Fibroblast of villous mesenchyme (primary cell): ENCODE data around the gene SLC30A5. TPM values are rescaled to one million over a fixed set of nuclear protein-coding genes. Genes with fewer than 3 reads are reported as not detected.
A peak's percentile ranks its signal among the peaks of the same experiment; 100 is the strongest.

Source experiments
- DNase-seq: peaks from one replicate; pipeline ENCODE4 v3.0.0-alpha.2; 2010; ENCODE audit warnings: low read depth
- H3K4me3 ChIP-seq: 2 replicates; pipeline ENCODE4 v1.5.1; 2011; ENCODE audit warnings: low read depth, mild to moderate bottlenecking, low read length
- total RNA-seq: library from RNA; depleted of rRNA; stranded (reverse); fragments of >200 nt; gene quantifications from 2 replicates; pipeline ENCODE4 v1.2.3, GENCODE V29; 2012
- TF ChIP-seq, protein P1 (sequence below): IDR thresholded peaks from 2 replicates; pipeline ENCODE4 v1.5.1; 2012; ENCODE audit warnings: low read depth, mild to moderate bottlenecking, low read length; ENCODE audit not compliant: insufficient read depth

The SLC30A5 gene
- total RNA-seq, 1 donor, result 85.9 TPM

DNA sequence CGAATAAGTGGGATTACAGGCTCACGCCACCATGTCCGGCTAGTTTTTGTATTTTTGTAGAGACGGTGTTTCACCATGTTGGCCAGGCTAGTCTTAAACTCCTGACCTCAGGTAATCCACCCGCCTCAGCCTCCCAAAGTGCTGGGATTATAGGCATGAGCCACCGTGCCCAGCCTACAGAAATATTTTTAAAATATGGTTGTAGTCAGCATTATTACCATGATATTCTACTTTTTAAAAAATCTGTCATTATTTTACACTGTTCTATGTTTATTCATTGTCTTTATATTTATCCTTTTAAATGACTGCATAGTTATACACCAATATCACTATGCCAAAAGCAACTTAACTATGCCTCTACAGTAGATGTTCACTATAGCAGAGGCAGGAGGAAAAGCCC, 41.6 kb upstream of the SLC30A5 start:
- DNase-seq, result no peak
- TF ChIP-seq, protein P1, sequence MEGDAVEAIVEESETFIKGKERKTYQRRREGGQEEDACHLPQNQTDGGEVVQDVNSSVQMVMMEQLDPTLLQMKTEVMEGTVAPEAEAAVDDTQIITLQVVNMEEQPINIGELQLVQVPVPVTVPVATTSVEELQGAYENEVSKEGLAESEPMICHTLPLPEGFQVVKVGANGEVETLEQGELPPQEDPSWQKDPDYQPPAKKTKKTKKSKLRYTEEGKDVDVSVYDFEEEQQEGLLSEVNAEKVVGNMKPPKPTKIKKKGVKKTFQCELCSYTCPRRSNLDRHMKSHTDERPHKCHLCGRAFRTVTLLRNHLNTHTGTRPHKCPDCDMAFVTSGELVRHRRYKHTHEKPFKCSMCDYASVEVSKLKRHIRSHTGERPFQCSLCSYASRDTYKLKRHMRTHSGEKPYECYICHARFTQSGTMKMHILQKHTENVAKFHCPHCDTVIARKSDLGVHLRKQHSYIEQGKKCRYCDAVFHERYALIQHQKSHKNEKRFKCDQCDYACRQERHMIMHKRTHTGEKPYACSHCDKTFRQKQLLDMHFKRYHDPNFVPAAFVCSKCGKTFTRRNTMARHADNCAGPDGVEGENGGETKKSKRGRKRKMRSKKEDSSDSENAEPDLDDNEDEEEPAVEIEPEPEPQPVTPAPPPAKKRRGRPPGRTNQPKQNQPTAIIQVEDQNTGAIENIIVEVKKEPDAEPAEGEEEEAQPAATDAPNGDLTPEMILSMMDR, result no peak
- no peak overlapping the region for H3K4me3 ChIP-seq

DNA sequence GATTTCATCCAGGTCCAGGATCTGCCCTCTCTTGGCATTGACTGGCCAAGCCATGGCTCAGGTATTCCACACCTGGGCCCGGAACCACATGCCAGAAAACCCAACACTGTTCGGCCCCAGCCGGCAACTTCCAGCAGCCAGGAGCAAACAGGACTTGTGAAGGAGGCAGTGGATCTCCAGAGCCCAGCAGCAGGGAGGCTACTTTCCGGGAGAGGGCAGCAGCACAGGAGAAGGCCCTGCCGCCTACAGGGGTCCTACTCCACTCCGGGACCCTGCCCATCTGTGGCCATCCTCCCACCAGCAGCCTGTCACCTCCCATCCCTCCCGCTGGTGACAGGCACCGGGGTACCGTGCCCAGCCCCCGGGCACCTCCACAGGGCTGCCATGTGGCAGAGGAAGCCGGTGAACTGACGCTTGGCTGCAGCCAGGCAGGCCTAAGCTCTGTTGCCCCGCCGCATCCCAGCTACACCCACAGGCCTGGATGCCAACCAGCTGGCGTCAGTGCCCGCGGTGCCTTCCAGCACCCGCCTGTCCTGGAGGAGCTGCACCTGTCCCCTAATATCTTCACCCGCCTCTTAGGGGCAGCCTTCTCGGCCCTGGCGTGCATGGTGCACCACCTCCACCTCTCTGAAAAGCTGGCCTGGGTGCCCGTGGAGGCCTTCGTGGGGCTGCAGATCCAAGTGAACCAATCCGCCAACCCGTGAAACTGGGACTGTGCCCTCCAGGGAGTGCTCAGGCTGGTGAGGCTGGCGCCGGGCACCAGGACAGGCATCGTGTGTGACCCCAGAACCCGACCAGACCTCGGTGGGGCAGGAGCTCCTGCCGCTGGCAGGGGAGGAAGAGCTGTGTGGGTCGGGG, 18.9 kb upstream of the SLC30A5 start:
- TF ChIP-seq, protein P1, result no peak
- no peak for DNase-seq
- H3K4me3 ChIP-seq, result no peak overlapping the region

DNA sequence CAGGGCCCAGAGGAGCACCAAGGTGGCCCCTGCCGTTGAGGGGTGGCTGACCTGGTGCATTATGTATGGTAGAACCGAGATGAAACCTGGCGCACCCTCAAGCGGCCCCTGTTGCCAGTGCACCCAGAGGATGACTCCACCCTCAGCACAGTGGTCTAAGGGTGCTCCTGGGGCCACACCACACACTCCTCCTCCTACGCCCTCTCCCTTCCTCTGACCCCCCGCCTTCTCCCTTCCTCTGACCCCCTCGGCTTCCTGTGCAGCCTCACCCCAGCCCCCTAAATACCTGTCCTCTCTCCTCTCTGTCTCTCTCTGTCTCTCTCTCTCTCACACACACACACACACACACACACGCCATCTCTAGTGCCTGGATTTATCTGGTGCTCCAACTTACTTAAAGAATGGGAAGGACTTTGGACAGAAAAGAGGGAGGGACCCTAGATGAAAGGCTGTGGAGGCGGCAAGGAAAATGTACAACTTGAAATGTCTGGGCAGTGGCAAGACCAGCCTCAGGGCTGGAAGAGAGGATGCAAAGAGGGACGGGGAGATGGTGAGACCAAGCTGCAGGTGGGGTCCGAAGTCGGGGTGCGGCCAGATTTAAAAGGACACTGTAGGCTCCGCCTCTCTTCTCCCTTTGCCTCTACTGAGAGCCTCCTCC, 18.2 kb upstream of the SLC30A5 start:
- no peak overlapping the region for H3K4me3 ChIP-seq
- DNase-seq, result no peak
- TF ChIP-seq, protein P1, result no peak

DNA sequence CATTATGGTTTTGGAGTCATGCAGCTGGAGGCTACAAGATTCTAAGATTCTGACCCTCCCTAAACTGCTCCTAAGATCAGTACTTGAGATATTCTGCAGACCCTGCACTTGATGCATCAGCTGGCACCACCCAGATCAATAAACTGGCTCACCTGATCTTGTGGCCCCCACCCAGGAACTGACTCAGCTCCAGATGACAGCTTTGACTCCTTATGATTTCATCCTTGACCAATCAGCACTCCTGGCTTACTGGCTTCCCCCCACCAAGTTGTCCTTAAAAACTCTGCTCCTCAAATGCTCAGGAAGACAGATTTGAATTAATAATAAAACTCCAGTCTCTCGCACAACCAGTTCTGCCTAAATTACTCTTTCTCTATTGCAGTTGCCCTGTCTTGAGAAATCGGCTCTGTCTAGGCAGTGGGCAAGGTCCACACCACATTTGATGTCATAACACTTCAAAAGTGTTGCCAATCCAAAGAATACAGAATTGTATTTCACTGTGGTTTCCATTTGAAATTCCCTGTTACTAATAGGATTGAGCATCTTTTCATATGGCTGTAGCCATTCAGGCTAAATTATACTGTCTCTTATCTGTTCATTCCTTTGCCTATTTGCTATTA, 14.8 kb upstream of the SLC30A5 start:
- no peak for DNase-seq
- TF ChIP-seq, protein P1, result no peak
- no peak overlapping the region for H3K4me3 ChIP-seq

DNA sequence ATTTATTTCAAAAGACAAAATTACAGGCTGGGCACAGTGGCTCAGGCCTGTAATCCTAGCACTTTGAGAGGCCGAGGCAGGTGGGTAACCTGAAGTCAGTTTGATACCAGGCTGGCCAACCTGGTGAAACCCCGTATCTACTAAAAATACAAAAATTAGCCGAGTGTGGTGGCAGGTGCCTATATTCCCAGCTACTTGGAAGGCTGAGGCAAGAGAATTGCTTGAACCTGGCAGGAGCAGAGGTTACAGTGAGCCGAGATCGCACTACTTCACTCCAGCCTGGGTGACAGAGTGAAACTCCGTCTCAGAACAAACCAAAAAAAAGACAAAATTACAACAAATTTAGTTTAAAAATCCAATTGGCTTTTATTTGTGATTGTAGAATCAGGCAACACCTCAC, 14.3 kb upstream of the SLC30A5 start:
- TF ChIP-seq, protein P1, result no peak
- no peak for DNase-seq
- H3K4me3 ChIP-seq, result no peak overlapping the region

DNA sequence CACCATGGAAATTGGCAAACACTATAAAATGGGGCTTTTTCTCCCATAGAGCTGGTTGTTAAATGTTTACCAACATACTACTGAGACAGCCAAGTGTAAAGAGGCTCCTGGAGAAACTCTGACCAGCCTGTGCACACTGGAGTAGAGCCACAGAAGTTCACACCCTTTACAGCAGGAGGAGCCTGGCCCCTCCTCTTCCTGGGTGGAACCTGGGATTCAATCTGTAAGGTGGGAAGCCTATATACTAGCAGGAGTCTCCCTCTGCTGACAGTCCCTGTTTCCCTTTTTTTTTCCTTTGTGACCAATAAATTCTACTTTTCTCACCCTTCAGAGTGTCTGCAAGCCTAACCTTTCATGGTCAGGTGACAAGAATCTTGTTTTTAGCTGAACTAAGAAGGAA, 10.4 kb upstream of the SLC30A5 start:
- TF ChIP-seq, protein P1, result peak; percentile 31
- no peak overlapping the region for H3K4me3 ChIP-seq
- peak; percentile 32 for DNase-seq
